HuH-7.5 (cell line): ENCODE measurements around the gene PCAT6.
A peak's percentile ranks its signal among the peaks of the same experiment; 100 is the strongest.
"Not testable (repeated sequence)": the region's sequence is repeated elsewhere in the genome, so short reads cannot be mapped to it uniquely, and the experiment has no call there.

Source experiments
- DNase-seq: peaks from one replicate; pipeline ENCODE4 v3.0.0; 2011; ENCODE audit warnings: low spot score

PCAT6 gene

DNA sequence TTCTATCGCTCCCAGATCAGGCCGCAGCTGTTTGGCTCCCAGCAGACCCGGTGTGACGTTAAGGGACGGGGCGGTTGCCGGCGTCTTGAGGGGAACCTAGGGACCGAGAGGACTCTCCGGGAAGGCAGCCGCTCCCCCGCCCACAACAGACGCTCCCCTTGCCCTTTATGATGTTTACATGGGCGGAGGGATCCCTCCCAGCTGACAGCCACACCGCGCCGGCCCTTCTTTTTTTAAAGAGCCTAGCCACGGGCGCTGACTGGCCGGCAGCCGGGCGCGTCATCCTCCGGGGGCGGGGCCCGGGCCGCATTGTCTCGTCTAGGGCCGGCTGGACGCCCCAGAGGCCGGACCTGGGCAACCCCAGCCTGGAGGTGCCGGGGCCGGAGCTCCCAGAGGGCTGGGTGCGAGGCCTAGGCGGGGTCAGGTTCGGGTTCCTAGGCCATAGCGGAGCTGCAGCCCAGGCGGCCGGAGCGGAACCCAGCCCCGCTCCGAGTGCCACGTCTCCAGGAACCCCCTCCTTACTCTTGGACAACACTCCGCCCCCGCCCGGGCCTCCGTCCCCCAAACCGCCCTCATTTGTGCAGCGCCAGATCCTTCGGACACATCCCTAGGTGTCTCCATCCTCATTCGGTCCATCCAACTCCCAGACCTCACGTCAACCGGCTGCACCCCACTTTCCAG, at the start of gene PCAT6:
PCAT6 (plus strand) TSS at position 340 of the 681 bp plus-strand sequence.
- peak; percentile 88 for DNase-seq

DNA sequence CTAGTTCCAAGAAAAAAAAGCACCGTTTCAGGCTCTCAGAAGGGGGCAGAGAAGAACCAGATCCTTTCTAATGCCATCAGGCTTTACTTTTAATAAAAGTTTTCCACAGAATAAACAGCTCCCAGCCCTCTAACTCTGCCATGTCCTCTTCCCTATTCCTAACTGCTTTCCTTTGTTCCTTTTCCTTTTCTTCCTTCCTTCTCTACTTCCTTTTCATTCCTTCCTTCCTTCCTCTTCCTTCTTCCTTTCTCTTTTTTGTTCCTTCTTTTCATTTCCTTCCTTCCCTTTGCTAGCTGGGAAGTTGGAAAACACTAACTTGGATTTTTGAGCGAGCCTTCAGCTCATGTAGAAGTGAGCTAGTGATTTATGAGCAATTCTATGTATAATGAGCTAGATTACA, 48.7 kb upstream of the PCAT6 start:
- DNase-seq, result no peak

DNA sequence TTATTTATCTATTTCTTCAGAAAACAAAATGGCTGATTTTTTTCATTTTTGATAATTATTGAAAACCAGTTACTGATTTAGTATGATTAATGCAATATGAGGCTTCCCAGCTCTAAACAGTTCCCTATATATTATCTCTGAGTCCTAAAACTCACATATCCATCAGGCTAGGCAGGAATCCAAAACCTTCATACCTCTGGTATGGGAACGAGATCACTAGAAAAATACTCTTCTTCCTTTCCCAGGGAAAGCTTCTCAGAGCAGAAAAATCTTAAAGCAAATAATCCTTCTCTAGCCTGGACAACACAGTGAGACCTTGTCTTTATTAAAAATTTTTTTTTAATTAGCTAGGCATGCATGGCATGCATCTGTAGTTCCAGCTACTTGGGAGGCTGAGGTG, 45.0 kb upstream of the PCAT6 start:
- DNase-seq, result no peak

DNA sequence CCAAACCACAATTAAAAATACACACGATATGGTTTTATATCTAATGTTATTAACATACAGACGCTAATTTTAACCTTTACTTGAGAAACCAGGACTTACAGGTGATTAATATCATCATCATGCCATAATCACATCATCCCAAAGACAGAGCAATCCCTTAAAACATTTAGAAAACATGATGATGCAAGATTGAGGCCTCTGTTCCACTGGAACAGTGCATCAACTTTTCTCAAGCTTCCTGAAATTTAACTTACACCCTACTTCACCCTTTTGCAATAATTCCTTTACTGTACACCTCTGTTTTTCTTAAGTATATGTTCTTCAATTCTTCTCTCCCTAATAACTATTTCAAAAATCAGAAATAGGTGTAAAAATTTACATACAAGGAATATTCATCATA, 40.6 kb upstream of the PCAT6 start:
- DNase-seq, result no peak

DNA sequence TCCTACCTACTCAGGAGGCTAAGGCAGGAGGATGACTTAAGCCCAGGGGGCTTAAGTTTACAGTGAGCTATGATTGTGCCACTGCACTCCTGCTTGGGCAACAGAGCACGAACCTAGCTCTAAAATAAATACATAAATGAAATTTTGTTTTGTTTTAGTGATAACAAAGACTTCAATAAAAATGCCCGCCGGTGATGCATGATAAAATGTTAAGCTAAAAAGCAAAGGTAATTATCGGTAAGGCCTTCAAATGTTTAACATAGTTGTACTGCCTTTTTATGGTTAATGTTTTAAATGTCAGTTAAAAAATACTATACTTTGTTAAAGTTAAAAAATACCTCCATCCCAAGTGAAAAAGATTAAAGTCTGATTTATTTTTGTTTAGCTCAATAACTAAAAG, 29.6 kb upstream of the PCAT6 start:
- no peak for DNase-seq

DNA sequence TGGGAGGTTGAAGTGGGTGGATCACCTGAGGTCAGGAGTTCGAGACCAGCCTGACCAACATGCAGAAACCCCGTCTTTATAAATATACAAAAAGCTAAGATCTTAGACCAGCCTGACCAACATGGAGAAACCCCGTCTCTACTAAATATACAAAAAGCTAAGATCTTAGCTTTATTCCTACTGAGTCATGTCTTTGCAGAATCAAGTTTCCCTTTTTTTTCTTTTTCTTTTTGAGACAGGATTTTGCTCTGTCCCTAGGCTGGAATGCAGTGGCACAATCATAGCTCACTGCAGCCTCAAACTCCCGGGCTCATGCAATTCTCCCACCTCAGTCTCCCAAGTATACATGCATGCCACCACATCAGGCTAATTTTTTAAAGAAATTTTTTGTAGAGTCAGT, 23.9 kb upstream of the PCAT6 start:
- no peak for DNase-seq

DNA sequence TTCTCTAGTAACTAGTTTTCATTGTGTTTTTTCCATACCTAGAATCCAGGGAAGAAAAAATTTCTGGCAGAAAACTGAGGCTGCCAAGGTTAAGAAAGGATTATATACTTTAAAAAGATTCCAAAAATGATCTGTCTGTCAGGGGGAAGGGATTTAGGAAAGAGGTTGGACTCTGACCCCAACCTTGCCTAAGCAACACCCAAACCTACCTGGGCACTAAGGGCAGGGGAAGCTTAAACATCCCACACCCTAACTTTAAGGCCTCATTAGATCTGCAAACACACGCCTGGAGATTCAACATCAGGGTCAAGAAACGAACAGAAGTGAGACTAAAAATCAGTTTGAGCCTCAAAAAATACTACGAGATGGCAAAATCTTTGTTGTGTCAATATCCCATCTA, 22.0 kb upstream of the PCAT6 start:
- DNase-seq, result no peak

DNA sequence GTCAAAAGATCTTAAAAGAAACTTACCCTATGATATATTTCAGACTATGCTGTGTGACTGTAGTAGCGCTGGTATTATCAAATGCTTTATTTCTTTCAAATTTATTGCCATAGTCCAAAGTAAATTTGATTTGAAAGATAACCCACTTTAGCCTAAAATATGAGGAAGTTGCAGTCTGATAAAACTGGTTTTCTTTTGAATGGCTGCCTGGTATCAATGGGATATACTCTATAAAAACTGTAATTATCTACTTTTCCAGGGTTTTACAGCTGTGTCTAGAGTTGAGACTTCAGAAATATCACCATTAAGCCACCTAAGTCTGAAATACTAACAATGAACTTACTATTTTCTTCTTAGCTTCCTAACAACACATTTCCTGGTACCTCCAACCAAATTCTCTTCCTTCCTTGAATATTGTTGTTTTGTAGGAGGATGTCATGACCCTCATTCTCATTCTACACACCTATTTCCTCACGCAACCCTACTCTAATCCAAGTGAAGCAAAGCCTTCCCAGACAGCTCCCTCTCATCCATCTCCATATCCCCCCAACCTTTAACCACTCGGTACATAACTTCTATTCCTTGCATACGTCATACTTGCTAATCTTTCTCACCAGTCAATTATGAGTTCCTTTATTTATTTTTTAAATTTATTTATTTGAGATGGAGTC, 19.5 kb upstream of the PCAT6 start:
- DNase-seq, result no peak

DNA sequence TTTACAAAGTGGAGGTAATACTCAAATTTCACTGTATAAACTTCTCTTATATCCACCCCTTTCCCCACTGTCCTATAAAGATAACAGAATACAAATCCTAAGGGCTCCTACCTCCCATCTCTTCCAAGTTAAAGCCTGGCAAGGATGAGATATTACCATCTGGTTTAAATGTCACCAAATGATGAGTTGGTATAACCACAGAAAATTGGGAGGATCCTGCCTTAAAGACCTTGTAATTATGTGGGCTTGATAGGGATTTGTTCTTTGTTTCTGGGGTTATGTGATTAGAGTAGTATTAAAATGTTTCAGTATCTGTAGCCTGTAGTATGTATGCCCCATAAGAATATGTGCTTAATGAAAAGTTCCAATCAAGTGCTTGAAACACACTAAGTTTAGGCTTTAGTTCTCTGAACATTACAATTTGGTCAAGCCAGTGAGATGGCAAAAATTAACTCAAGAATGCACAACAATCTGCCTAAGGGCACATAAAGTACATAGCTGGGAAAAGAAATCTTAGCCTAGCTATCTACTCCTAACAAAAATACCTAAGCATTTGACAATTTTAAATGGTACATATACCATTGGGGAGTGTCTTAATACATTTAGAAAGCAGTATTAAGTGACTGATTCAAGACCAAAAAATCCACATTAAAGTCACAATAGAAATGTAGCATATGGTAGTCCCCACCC, 16.6 kb upstream of the PCAT6 start:
- DNase-seq, result no peak

DNA sequence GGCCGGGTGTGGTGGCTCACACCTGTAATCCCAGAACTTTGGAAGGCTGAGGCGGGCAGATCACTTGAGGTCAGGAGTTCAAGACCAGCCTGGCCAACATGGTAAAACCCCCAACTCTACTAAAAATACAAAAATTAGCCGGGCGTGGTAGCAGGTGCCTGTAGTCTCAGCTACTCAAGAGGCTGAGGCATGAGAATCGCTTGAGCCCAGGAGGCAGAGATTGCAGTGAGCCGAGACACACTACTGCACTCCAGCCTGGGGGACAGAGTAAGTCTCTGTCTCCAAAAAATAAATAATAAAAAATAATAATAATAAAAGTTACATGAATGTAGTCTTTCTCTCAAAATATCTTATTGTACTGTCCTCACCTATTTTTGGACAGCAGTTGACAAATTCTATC, 15.8 kb upstream of the PCAT6 start:
- DNase-seq, result not testable (repeated sequence)

DNA sequence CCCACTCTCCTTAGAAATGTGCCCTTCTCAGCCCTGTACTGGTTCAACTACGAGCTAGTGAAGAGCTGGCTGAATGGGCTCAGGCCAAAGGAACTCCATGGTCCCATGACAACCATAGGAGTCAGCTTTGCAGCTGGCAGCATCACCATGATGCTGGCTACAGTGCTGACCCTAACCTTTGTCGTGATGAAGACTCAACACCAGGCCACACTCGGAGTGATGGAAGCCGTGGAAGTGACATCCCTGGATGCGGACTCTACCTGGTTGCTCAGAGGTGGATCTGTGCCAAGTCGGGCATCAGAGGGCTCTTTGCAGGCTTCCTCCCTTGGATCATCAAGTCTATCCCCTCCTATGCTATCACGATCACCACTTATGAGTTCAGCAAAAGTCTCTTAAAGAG, 14.1 kb upstream of the PCAT6 start:
- no peak for DNase-seq

DNA sequence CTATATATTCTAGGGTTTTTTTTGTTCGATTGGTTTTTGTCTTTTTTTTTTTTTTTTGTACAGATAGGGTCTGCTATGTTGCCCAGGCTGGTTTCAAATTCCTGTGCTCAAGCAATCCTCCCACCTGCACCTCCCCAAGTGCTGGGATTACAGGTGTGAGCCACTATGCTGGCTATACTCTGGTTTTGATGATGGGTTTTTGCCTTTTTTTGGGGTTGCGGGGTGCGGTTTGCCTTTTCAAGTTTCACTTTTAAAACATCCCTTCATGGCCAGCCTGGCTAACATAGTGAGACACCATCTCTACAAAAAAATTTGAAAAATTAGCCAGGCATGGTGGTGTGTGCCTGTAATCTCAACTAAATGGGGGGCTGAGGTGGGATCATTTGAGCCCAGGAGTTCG, 12.5 kb upstream of the PCAT6 start:
- DNase-seq, result no peak

DNA sequence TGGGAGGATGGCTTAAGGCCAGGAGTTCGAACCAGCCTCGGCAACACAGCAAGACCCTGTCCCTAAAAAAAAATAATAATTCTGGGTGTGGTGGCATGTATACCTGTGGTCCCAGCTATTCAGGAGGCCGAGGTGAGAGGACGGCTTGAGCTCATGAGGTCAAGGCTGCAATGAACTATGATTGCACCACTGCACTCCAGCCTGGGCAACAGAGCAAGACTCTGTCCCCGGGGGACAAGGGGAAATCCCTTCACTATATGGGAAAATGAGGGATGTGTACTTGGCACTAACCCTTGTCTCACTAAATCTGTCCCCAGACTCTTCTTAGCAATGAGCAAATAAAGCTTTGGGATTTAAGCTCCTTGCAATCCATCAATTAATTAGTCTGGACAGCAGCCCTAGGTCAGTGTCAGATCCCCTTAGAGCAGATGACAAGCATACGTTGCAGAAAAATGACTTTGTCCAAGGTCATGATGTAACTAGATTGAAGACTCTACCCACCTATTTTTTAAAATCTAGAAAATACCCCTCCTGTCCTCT, 11.9 kb upstream of the PCAT6 start:
- no peak for DNase-seq

DNA sequence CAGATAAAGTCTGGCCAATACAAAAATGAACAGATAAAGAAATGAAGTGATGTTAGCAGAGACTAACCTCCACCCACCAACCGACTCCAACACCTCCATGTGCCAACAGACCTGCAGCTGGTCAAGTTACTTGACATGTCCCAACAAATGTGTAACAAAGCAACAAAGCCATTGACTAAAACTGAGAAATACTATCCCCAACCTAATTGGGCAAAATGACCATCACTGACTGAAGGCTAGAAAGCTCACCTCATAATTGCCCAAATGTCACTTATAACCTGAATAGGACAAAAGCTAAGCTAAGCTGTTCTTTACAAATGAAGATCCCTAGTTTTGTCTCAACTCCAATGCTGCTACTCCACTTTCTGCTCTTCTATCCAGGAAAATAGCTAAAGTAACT, 10.0 kb upstream of the PCAT6 start:
- DNase-seq, result no peak

DNA sequence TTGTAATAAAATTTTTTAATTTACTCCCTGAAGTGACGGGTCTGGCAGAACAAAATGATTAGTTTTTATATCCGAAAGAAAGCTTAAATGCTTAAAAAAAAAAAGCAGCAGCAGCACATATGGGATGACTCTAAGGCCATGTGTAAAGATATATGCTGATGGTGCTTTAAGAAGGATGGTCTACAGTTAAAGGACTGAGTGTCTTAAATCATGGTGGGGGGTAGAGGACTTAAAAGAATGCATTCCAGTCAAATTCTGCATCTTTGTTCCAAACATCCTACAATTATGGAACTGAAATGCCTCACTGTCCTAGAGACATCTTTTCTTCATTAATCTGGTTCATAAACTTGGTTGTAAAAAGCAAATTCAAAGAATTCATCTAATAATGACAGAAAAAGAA, 9.6 kb upstream of the PCAT6 start:
- DNase-seq, result no peak

DNA sequence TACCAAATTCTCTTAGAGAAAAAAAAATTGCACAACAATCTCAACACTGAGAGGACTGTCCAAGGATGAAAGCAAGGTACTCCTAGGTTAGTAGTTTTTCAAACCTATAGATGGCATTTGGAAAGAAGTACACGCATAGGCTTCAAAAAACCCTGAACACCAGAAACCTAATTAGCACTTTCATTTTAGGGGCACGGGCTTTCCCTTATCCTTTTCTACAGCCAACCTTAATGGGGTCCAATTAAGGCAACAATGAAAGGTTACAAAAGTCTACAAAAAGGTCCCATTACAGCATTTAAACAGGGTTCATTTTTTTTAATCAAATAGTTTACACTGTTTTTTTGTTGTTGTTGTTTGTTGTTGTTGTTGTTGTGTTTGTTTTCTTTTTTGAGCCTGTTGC, 8.7 kb upstream of the PCAT6 start:
- no peak for DNase-seq

DNA sequence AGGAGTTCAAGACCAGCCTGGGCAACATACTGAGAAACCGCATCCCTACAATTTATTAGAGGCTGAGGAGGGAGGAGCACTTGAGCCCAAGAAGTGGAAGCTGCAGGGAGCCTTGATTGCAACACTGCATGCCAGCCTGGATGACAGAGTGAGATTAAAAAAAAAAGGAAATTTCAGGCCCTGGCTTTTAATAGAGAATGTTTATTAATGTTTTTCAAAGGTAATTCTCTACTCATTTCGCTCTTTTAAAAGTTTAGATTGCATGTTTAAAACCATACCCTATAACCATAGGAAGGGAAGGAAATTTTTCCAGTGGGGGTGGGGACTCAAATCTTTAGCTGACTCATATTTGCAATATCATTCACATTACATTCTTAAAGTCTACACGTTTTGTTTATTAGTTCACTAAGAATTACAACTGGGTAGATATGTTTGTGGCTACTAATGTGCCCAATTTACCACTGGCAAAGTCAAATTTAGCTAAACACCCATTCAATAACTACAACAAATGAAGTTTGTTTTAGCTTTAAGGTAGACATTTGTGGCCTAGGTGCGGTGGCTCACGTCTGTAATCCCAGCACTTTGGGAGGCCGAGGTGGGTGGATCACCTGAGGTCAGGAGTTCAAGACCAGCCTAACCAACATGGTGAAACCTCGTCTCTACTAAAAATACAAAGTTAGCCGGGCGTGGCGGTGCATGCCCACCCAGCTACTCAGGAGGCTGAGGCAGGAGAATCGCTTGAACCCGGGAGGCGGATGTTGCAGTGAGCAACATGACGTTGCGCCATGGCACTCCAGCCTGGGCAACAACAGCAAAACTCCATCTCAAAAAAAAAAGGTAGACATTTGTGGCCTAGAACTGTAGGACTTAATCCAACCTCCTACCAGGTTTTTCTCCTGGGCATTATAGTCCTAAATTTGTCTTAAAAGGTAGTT, 7.5 kb upstream of the PCAT6 start:
- DNase-seq, result no peak

DNA sequence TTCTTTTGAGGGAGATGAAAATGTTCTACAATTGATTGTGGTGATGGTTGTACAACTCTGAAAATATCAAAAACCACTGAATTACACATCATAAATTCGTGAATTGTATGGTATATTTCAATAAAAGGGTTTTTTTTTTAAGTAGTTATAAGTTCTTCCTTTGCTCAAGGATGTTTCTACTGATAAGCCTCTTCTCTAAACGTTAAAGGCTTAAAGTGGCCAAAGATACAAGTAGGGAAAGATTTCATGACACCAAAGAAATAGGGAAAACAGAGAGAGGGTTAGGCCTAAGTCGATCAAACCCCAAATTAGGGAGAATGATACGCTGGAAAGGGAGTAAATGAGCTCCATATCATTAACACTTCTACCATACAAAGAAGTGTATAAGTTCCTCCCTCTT, 6.6 kb upstream of the PCAT6 start:
- no peak for DNase-seq

DNA sequence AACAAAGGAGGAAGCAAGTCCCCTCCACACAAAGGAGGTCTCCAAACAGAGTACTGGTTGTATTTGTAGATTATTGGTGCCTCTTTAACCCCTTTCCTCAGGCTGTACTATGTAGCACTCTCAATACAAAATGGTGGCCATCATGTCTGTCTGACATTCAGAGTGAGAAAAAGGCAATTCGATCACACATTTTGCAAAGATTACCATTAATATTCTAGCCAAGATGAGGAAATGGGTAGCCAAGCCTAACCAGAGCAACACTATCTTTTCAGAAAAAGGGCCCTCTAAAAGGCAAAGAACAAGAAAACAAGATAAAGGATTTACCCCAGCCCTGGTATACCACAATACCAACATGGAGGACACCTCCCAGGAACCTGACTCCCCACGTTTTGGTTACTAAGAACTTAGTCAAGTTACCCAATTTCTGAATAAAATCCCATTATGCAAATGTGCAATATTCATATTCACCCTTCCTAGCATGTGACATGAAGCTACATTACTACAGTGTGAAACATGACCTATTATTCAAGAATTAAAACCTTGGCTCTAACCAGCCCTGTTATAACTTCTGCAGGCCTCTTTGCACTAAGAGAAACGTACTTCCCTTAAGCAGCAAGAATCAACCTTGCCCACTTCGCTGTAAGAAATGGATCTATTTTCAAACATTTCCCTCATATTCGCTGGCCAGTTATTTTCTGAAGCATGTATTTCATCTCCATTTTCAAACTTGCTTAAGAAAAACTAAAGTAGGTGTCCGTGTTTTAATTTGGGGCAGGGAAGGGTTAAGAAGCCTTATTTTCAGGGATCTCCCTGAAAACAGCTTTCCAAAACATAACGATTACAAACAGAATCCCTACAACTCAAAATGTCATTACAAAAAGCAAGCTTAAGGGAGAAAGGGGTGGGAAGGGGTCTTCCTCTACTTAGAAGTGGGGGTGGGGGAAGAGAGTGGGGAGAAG, 4.6 kb upstream of the PCAT6 start:
- no peak for DNase-seq

DNA sequence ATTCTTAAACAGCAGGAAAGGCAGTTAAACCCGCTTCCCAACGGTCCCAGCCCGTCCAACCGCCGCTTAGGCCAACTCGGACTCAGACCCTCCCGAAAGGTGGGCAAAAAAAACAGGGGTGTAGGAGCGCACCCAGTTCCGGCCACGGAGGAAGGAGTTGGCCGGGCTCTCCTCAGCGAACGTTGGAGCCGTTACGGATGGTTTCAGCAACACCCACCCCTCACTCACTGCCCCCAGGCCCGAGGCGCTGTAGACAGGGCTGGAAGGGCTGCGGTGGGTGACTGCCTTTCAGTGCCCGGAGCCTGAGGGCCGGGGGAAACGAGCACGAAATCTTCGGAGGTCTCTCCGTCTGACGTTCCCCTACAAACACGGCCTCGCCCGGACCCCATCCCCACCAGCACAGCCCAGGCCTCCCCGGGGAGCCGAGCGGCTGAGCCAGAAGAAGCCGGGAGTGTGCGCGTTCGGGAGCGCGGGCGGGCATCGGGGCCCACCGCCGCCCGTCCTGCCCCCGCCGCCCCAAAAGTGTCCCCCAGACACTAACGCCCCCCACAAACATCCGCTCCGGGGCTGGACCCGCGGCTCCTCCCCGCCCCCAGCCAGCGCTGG, 3.8 kb upstream of the PCAT6 start:
- peak; percentile 49 for DNase-seq
